HUES64 (cell line): Measurements from ENCODE around the gene RGL3.
"Not testable (repeated sequence)": the region's sequence is repeated elsewhere in the genome, so short reads cannot be mapped to it uniquely, and the experiment has no call there.

Experiments used
- H3K27ac ChIP-seq: 2 replicates; pipeline ENCODE4 v1.7.0; 2013; ENCODE audit warnings: low read depth, low read length, inconsistent platforms
- H3K27me3 ChIP-seq: 2 replicates; pipeline ENCODE4 v1.6.1; 2013; ENCODE audit warnings: mild to moderate bottlenecking, low read length; ENCODE audit not compliant: insufficient read depth
- H3K36me3 ChIP-seq: 2 replicates; pipeline ENCODE4 v1.6.1; 2013; ENCODE audit warnings: mild to moderate bottlenecking, low read length; ENCODE audit not compliant: insufficient read depth
- H3K4me1 ChIP-seq: 2 replicates; pipeline ENCODE4 v1.6.1; 2013; ENCODE audit warnings: mild to moderate bottlenecking, low read length, moderate library complexity; ENCODE audit not compliant: insufficient read depth
- H3K4me3 ChIP-seq: 2 replicates; pipeline ENCODE4 v1.5.1; 2013; ENCODE audit warnings: mild to moderate bottlenecking, low read length, moderate library complexity
- H3K9ac ChIP-seq: 2 replicates; pipeline ENCODE4 v1.6.1; 2013; ENCODE audit warnings: mild to moderate bottlenecking, low read depth, low read length
- H3K9me3 ChIP-seq: 2 replicates; pipeline ENCODE4 v1.6.1; 2013; ENCODE audit warnings: low read depth, low read length; ENCODE audit not compliant: insufficient read depth
- WGBS: fragments of 150-250, 120-280 bp; methylation state at CpG from one replicate; pipeline ENCODE4 v1.1.7; 2013; ENCODE audit warnings: missing lambda C conversion rate; 5-methylcytosine and 5-hydroxymethylcytosine counted together

The RGL3 gene

DNA sequence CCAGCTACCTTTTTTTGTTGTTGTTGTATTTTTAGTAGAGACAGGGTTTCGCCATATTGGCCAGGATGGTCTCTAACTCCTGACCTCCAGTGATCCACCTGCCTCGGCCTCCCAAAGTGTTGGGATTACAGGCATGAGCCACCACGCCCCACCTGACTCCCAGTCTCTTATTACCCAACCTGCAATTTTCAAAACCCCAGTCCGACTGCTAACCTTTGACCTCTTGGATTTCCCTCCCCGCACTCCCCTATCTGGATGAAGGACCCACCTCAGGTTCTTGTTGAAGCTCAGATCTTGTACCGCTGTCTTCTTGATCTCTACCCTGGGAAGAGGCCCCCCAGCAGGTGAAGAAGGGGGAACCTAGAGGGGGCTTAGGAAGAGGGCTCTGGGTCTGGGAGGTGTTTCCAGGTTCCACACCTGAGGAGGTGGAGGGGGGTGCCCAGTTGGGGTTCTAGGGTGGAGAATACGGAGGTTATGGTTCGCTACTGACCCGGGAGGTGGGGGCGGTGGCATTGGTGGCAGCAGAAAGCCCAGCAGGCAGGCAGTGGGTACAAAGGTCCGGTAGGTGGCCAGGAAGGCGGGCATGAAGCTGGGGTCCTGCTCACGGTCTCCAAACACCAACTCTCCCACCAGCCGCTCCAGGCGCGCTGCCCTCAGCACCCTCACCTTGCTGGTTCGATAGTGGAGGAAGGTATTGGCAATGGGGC is 2.6 kb downstream of the RGL3 start:
- H3K4me1 ChIP-seq: peaks cover 4% of the 10 kb centered on the region; the same call in 1 of the 2 replicates
- peaks cover 39% of the 10 kb centered on the region for H3K27me3 ChIP-seq
- no peaks in the 10 kb centered on the region for H3K9me3 ChIP-seq
- no peak overlapping the region for H3K9ac ChIP-seq
- no peak overlapping the region for H3K27ac ChIP-seq
- WGBS: 93% methylated on average over 12 of the region's 17 CpGs
- H3K4me3 ChIP-seq: no peak overlapping the region
- peaks cover under 1% of the 10 kb centered on the region; the same call in 1 of the 2 replicates for H3K36me3 ChIP-seq

DNA sequence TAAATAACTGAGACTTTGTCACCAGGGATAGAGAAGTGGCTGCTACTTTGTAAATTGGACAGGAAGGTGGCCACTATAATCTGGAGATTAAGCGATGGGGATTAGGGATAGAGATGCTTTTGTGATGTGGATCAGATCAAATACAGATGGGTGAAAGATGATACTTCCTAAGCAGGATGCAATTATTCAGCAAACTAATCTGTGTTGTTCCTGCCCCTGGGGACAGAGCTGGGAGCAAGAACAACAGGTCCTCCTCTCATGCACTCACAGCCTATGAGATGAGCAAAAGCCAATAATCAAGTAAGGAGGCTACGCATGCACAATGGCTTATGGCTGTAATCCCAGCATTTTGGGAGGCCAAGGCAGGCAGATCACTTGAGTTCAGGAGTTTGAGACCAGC is 4.6 kb downstream of the RGL3 start:
- Histone ChIP-seq H3K9ac (no peak overlapping the region), H3K9me3 (no peaks in the 10 kb centered on the region), H3K4me3 (no peak overlapping the region), H3K4me1 (peaks cover 3% of the 10 kb centered on the region; the same call in 1 of the 2 replicates), H3K27ac (no peak overlapping the region), H3K36me3 (peaks cover 11% of the 10 kb centered on the region), H3K27me3 (peaks cover 20% of the 10 kb centered on the region)
- WGBS: 90% methylated on average over 2 of the region's 2 CpGs

DNA sequence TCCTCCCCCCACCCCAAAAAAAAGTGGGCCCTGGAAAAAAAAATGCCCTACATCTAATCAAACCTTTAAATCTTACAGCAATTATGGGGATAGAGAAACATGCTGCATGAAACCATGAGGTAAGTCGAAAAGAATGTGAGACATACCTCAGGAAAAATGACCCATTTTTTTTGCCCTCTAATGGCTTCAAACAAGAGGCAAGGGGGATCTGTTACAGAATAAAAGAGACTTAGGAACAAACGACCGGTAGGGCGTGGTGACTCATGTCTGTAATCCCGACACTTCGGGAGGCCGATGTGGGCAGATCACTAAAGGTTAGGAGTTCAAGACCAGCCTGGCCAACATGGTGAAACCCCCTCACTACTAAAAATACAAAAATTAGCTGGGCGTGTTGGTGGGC is 8.4 kb downstream of the RGL3 start:
- WGBS: 73% methylated on average over 8 of the region's 8 CpGs
- no peak overlapping the region for H3K27ac ChIP-seq
- no peaks in the 10 kb centered on the region for H3K4me1 ChIP-seq
- no peaks in the 10 kb centered on the region for H3K27me3 ChIP-seq
- H3K4me3 ChIP-seq: no peak overlapping the region
- H3K36me3 ChIP-seq: peaks cover 12% of the 10 kb centered on the region
- no peaks in the 10 kb centered on the region for H3K9me3 ChIP-seq
- H3K9ac ChIP-seq: no peak overlapping the region

DNA sequence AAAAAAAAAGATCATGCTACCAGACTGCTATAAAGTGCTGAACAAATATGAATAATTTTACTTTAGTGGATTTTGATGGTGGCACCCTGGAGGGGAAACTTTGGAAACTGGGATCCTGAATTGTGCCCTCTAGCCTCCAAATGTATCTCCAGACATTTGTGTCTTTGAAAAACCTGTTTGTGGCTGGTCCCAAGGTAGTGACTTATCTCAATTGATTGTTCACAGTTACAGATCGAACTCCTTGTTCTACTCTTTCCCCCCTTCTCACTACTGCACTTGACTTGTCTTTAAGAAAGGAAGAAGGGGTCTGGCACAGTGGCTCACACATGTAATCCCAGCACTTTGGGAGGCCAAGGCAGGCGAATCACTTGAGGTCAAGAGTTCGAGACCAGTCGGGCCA is 10.5 kb downstream of the RGL3 start:
- Histone ChIP-seq H3K27ac (no peak overlapping the region), H3K4me3 (no peak overlapping the region), H3K36me3 (peaks cover 18% of the 10 kb centered on the region), H3K9ac (no peak overlapping the region), H3K27me3 (no peaks in the 10 kb centered on the region), H3K9me3 (no peaks in the 10 kb centered on the region), H3K4me1 (no peaks in the 10 kb centered on the region)
- WGBS: 95% methylated on average over 4 of the region's 4 CpGs

DNA sequence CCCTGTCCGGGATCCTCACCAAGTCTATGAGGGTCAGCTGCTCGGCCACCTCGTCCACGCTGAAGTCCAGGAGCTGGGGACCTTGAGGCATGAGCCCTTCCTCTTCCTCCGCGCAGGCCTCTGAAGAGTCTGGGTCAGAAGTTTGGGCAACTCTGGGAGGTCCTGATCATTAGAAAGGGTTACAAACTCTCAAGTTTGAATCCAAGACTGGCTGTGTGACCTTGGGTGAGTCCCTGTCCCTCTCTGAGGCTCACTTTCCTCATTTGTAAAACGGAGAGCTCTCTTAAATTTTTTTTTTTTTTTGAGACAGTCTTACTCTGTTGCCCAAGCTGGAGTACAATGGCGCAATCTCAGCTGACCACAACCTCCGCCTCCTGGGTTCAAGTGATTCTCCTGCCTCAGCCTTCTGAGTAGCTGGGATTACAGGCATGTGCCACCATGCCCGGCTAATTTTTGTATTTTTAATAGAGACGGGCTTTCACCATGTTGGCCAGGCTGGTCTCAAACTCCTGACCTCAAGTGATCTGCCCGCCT is 12.3 kb downstream of the RGL3 start:
- not testable (repeated sequence) for H3K4me3 ChIP-seq, H3K9ac ChIP-seq, H3K9me3 ChIP-seq, H3K27me3 ChIP-seq, H3K27ac ChIP-seq, H3K4me1 ChIP-seq
- 81% methylated on average over 12 of the region's 12 CpGs for WGBS
- peaks cover 23% of the 10 kb centered on the region for H3K36me3 ChIP-seq

DNA sequence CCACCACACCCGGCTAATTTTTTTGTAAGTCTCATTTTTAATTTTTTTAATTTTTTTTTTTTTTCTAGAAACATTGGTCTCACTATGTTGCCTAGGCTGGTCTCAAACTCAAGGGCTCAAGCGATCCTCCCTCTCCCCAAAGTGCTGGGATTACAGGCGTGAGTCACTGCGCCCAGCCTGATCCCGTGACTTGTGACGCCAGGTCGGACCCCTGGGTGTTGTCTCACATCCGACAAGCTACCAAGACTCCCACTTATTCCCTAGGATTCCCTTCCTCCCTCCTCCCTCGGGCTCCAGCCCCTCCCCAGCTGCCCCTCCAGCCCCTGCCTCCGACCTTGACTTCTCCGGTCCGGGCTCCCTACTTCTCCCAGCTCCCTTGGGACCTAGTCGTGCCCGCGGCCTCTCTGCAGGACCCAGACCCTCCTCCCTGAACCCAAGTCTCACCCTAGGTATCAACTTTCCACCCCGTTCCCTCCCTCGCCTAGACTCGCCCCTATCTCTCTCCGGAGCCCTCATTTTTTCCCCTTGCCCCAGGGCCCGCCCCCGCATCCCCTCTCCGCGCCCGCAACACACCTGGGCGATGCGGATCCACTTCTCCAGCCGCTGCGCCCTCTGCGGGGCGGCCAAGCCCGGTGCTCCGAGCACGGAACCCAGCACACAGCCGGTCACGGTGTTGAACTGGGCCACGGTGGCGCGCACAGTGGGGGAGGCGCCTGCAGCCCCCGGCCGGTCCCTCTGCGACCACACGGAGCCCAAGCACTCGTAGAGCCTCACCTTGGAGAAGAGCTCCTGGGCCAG is 13.1 kb downstream of the RGL3 start:
- no peak overlapping the region; the same call in 1 of the 2 replicates for H3K4me3 ChIP-seq
- H3K9ac ChIP-seq: no peak overlapping the region
- no peaks in the 10 kb centered on the region for H3K27me3 ChIP-seq
- H3K4me1 ChIP-seq: no peaks in the 10 kb centered on the region
- 33% methylated on average over 43 of the region's 44 CpGs for WGBS
- peaks cover 21% of the 10 kb centered on the region for H3K36me3 ChIP-seq
- no peaks in the 10 kb centered on the region for H3K9me3 ChIP-seq
- no peak overlapping the region for H3K27ac ChIP-seq

DNA sequence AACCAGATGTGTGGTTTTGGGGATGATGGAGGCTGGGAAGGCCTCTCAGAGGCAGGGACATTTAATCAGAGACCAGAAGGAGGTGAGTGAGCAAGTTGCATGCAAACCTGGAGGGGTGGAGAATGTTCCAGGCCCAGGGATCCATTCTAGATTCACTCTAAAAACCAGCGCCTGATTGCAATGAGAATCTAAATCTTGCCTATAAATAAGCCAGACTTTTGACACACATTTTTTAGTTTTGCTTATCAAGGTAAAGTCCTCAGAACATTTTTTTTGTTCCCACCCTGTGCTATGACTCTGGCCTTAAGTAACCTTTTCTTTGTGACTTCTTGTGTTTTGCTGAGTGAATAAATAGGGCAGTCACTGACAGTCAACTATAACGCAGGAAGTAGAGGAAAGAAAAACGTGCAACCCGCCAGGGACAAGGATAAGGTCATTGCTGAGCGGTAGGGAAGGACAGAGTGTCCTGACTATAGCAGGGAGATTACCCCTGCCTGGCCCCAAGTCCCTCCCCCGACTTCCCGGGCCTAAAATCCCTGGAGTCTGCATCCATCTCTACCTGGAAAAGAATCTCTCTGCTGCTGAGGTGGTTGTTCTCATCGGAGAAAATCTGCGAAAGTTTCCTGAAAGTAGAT is 14.4 kb downstream of the RGL3 start:
- no peaks in the 10 kb centered on the region for H3K27me3 ChIP-seq
- no peak overlapping the region for H3K9ac ChIP-seq
- H3K4me3 ChIP-seq: no peak overlapping the region
- peaks cover 20% of the 10 kb centered on the region; the same call in 1 of the 2 replicates for H3K36me3 ChIP-seq
- no peaks in the 10 kb centered on the region for H3K4me1 ChIP-seq
- 78% methylated on average over 9 of the region's 9 CpGs for WGBS
- no peak overlapping the region for H3K27ac ChIP-seq
- H3K9me3 ChIP-seq: no peaks in the 10 kb centered on the region

DNA sequence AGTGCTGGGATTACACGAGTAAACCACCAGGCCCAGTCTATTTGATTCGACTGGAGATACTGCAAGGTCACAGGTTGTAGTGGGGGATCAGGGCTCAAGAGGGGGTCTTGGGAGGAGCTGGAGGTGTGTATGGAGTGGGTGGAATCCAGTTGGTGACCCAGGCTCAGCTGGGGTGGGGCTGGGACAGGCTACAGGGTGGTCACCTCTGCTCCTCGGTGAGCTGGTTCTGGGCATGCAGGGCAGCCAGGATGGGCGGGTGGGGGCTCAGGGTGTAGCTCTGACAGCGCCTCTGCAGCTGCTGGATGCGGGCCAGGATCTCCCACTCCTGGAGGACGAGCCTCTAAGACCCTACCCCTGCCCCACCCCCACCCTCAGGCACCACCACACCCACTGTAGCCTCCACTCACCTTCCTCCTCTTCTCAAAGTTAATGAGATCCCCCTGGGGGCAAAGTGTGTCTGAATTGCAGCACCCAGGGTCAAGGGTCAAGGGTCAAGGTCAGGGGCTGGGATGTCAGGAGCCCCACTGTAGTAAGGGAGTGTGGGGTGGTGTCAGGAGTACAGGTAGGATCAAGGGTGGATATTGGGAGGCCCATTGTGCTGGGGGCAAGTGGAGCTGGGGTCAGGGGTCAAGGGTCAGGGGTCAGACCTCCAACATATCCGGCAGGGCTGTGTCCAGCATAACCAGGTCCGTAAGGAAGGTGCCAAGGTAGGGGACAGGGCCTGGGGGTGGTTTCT is 17.1 kb downstream of the RGL3 start:
- WGBS: 92% methylated on average over 9 of the region's 9 CpGs
- Histone ChIP-seq H3K36me3 (peaks cover 29% of the 10 kb centered on the region; the same call in 1 of the 2 replicates), H3K4me3 (no peak overlapping the region), H3K9ac (no peak overlapping the region), H3K27ac (no peak overlapping the region), H3K4me1 (no peaks in the 10 kb centered on the region), H3K9me3 (no peaks in the 10 kb centered on the region), H3K27me3 (no peaks in the 10 kb centered on the region)

DNA sequence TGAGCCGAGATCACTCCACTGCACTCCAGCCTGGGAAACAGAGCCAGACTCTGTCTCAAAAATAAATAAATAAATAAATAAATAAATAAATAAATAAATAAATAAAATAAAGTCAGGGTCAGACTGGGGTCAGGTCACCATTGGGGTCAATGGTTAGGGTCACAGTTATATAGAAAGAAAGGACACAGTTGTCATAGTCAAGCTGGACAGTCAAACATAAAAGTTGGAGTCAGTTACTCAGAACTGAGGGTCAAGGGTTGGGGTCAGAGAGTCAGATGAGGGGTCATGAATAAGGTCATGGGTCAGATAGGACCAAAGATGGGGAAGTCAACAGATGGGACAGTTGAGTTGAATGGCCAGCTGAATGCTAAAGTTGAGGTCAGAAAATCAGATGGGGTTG is 18.3 kb downstream of the RGL3 start:
- H3K4me1 ChIP-seq: no peaks in the 10 kb centered on the region
- 67% methylated on average over 1 of the region's 1 CpG for WGBS
- no peaks in the 10 kb centered on the region for H3K27me3 ChIP-seq
- no peak overlapping the region for H3K9ac ChIP-seq
- H3K27ac ChIP-seq: no peak overlapping the region
- H3K36me3 ChIP-seq: peaks cover 30% of the 10 kb centered on the region; the same call in 1 of the 2 replicates
- H3K4me3 ChIP-seq: no peak overlapping the region
- H3K9me3 ChIP-seq: no peaks in the 10 kb centered on the region

DNA sequence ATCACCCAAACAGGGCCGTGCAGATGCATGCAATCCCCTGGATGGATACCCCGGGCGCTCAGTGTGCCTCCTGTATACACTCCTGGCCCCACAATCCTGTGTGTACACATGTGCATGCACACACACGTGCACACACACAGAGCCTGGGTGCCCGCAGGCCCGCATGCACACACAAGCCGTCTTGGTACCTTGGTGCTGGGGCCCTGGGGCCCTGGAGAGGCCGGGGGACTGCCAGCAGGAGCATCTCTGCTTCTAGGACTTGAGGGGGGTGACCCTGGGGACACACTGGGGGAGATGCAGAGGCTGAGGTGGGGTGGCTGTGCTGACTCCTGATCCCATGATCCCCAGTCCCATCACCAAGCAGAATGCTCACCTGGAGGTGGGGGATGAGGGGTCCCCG is 19.4 kb downstream of the RGL3 start:
- Histone ChIP-seq H3K27ac (no peak overlapping the region), H3K4me3 (no peak overlapping the region), H3K27me3 (no peaks in the 10 kb centered on the region), H3K9ac (no peak overlapping the region), H3K36me3 (peaks cover 30% of the 10 kb centered on the region; the same call in 1 of the 2 replicates), H3K4me1 (no peaks in the 10 kb centered on the region), H3K9me3 (no peaks in the 10 kb centered on the region)
- 94% methylated on average over 9 of the region's 9 CpGs for WGBS
